IMR-90 (cell line): Measurements from ENCODE around the gene BGLAP. TPM values are rescaled to one million over a fixed set of nuclear protein-coding genes. Genes with fewer than 3 reads are reported as not detected.
A peak's percentile ranks its signal among the peaks of the same experiment; 100 is the strongest.

ENCODE experiments used
- ATAC-seq: fragments of 200-7000 bp; cut with Tn5 transposase; 2 replicates; pipeline ENCODE4 v1.9.1; 2020; ENCODE audit warnings: low read depth, mild to moderate bottlenecking, moderate library complexity
- BruUV-seq: library from RNA; stranded (reverse); fragments of 400-500 nt; replicated peaks from 2 replicates; lab custom pipeline; 2021; lab: Mats Ljungman, UMichigan
- CTCF ChIA-PET: fragments of 300-600 bp; formaldehyde crosslinking; extraction: SDS; loops from one replicate; lab custom pipeline; 2021; ENCODE audit warnings: antibody characterized with exemption; lab: Yijun Ruan, JAX
- POLR2A ChIA-PET: fragments of 300-600 bp; sonication (Branson Sonifier 250); formaldehyde crosslinking; loops from one replicate; lab custom pipeline; 2022; ENCODE audit warnings: antibody characterized with exemption; ENCODE audit not compliant: unreplicated experiment; lab: Charles Lee
- DNase-seq: peaks from one replicate; pipeline ENCODE4 v3.0.0; 2013
- H2AFZ ChIP-seq: replicated peaks from 2 replicates; pipeline ENCODE3; 2013; ENCODE audit warnings: low read length, mild to moderate bottlenecking; ENCODE audit not compliant: poor library complexity
- H2AK5ac ChIP-seq: 2 replicates; pipeline ENCODE4 v1.6.1; 2013; ENCODE audit warnings: low read depth, low read length, inconsistent platforms
- H2AK9ac ChIP-seq: replicated peaks from 2 replicates; pipeline ENCODE3; 2013; ENCODE audit warnings: mild to moderate bottlenecking, low read depth, low read length, moderate library complexity; ENCODE audit not compliant: poor library complexity
- H2BK120ac ChIP-seq: 2 replicates; pipeline ENCODE4 v1.6.1; 2013; ENCODE audit warnings: low read depth, low read length, inconsistent platforms
- H2BK15ac ChIP-seq: 3 replicates; pipeline ENCODE4 v1.6.1; 2013; ENCODE audit warnings: low read depth, low read length, inconsistent platforms
- H2BK20ac ChIP-seq: 2 replicates; pipeline ENCODE4 v1.6.1; 2013; ENCODE audit warnings: low read depth, mild to moderate bottlenecking, inconsistent platforms, low read length, moderate library complexity
- H2BK5ac ChIP-seq: 2 replicates; pipeline ENCODE4 v1.6.1; 2013; ENCODE audit warnings: mild to moderate bottlenecking, low read depth, low read length, inconsistent platforms; ENCODE audit not compliant: poor library complexity, severe bottlenecking
- H3K14ac ChIP-seq: replicated peaks from 2 replicates; pipeline ENCODE4 v1.6.1; 2013; ENCODE audit warnings: low read depth, low read length, inconsistent platforms
- H3K18ac ChIP-seq: 2 replicates; pipeline ENCODE4 v1.6.1; 2013; ENCODE audit warnings: low read depth, low read length, control low read depth
- H3K23ac ChIP-seq: 2 replicates; pipeline ENCODE4 v1.6.1; 2013; ENCODE audit warnings: low read depth, low read length, inconsistent platforms
- H3K27ac ChIP-seq: 2 replicates; pipeline ENCODE4 v1.5.1; 2013; ENCODE audit warnings: mild to moderate bottlenecking, control low read depth, low read length; ENCODE audit not compliant: insufficient read depth
- H3K27me3 ChIP-seq: 2 replicates; pipeline ENCODE4 v1.6.1; 2013; ENCODE audit warnings: low read length; ENCODE audit not compliant: control insufficient read depth, insufficient read depth
- H3K36me3 ChIP-seq: 2 replicates; pipeline ENCODE4 v1.6.1; 2013; ENCODE audit warnings: low read length, mixed read lengths; ENCODE audit not compliant: control insufficient read depth, insufficient read depth
- H3K4ac ChIP-seq: 2 replicates; pipeline ENCODE4 v1.6.1; 2013; ENCODE audit warnings: low read depth, low read length, inconsistent platforms
- H3K4me1 ChIP-seq: 2 replicates; pipeline ENCODE4 v1.6.1; 2013; ENCODE audit warnings: low read length, mixed read lengths; ENCODE audit not compliant: control insufficient read depth, insufficient read depth
- H3K4me2 ChIP-seq: 2 replicates; pipeline ENCODE4 v1.6.1; 2013; ENCODE audit warnings: low read depth, mild to moderate bottlenecking, control low read depth, low read length, moderate library complexity
- H3K4me3 ChIP-seq: 2 replicates; pipeline ENCODE4 v1.5.1; 2013; ENCODE audit warnings: low read depth, mild to moderate bottlenecking, control low read depth, low read length, moderate library complexity; ENCODE audit not compliant: insufficient read depth
- H3K56ac ChIP-seq: 2 replicates; pipeline ENCODE4 v1.6.1; 2013; ENCODE audit warnings: low read length, inconsistent platforms; ENCODE audit not compliant: insufficient read depth; ENCODE audit errors: extremely low read depth
- H3K79me1 ChIP-seq, 2 experiments: 2 replicates each; pipeline ENCODE4 v1.6.1; 2013; ENCODE audit warnings: low read length in 2 of 2, inconsistent platforms in 1 of 2, low read depth in 1 of 2
- H3K9ac ChIP-seq: 2 replicates; pipeline ENCODE4 v1.6.1; 2013; ENCODE audit warnings: low read depth, low read length, control low read depth
- H3K9me1 ChIP-seq: 2 replicates; pipeline ENCODE4 v1.6.1; 2013; ENCODE audit warnings: low read length, inconsistent platforms; ENCODE audit not compliant: insufficient read depth
- H3K9me3 ChIP-seq: 2 replicates; pipeline ENCODE4 v1.6.1; 2013; ENCODE audit warnings: low read length; ENCODE audit not compliant: control insufficient read depth, insufficient read depth
- H4K20me1 ChIP-seq: 2 replicates; pipeline ENCODE4 v1.6.1; 2013; ENCODE audit warnings: low read length, inconsistent platforms; ENCODE audit not compliant: insufficient read depth
- H4K5ac ChIP-seq: 2 replicates; pipeline ENCODE4 v1.6.1; 2013; ENCODE audit warnings: mild to moderate bottlenecking, low read depth, low read length, control low read depth
- H4K8ac ChIP-seq, 2 experiments: 2 replicates each; pipeline ENCODE4 v1.6.1; 2013; ENCODE audit warnings: low read depth in 2 of 2, low read length in 2 of 2, control low read depth in 1 of 2, inconsistent platforms in 1 of 2
- H4K91ac ChIP-seq: 2 replicates; pipeline ENCODE4 v1.6.1; 2013; ENCODE audit warnings: low read depth, low read length, inconsistent platforms; ENCODE audit not compliant: insufficient read depth
- CEBPB ChIP-seq: IDR thresholded peaks from 2 replicates; pipeline ENCODE4 v1.6.1; 2012; ENCODE audit warnings: low read depth, low read length, improper control_type of control experiment
- WGBS, 2 experiments: methylation state at CpG; one replicate each; pipeline versions ENCODE4 v1.1.5 to v1.1.7; 2013; ENCODE audit warnings: missing lambda C conversion rate in 2 of 2; ENCODE audit not compliant: insufficient read length in 1 of 2; ENCODE audit errors: extremely low coverage in 2 of 2; 5-methylcytosine and 5-hydroxymethylcytosine counted together
- dilution Hi-C: fragments of 300-500 bp; cut with HindIII; formaldehyde crosslinking; loops from one replicate; pipeline ENCODE4 v1.14.3; 2018; ENCODE audit warnings: low sequenced_read_pairs; ENCODE audit not compliant: unreplicated experiment
- in situ Hi-C: fragments of 300-500 bp; cut with MboI; formaldehyde crosslinking; loops from 3 replicates; pipeline ENCODE4 v1.14.3; 2019; ENCODE audit warnings: low sequenced_read_pairs, inconsistent platforms, mixed read lengths
- intact Hi-C: fragments of 100-400 bp; cut with micrococcal nuclease; formaldehyde crosslinking; loops from 2 replicates; pipeline ENCODE4 v1.10.0; 2022
- polyA plus RNA-seq, 3 experiments: library from polyadenylated mRNA; depleted of rRNA; stranded (reverse); fragments of >200 nt; gene quantifications; 2 replicates each; pipeline ENCODE4 v1.2.3, GENCODE V29; 2012; ENCODE audit warnings: low replicate concordance in 1 of 3
- total RNA-seq: library from RNA; depleted of rRNA; stranded (reverse); fragments of >200 nt; gene quantifications from 2 replicates; pipeline ENCODE4 v1.2.3, GENCODE V29; 2012

BGLAP gene
- total and polyA plus RNA-seq, 2 of the 4 experiments (the other 2 are of a cell fraction): 0.67 TPM; not detected in 1

DNA sequence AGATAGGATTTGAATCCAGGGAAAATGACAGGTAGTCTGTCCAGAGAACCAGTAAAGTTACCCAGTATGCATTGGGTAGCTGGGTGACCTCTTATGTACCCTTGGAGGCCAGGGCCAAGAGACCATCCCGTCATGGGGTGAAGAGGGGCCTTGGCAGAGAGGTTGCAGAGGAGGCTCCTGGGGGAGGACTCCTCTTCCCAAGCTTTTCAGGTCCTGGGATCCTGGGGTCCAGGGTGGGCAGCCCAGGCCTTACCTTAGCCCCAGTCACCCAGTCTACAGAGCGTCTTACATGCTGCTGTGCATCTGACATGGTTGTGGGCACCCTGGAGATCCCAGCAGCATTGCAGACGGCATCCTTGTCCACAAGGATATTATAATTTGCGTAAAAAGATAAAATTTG, 15.2 kb upstream of the BGLAP start:
- no peak overlapping the region for H3K23ac ChIP-seq
- no peak overlapping the region for H3K56ac ChIP-seq
- H3K14ac ChIP-seq: no peak overlapping the region
- H2BK20ac ChIP-seq: no peak overlapping the region
- H2BK5ac ChIP-seq: no peak overlapping the region
- no peak overlapping the region for H4K5ac ChIP-seq
- no peak overlapping the region for H3K18ac ChIP-seq
- peak overlapping the region; percentile 65 for H2AK9ac ChIP-seq
- no peak overlapping the region for H3K9ac ChIP-seq
- in situ Hi-C loops: loop anchor here (5.0 kb wide), 1 partner anchor 79 kb away; no protein-coding TSS in a partner anchor
- no peak for ATAC-seq
- DNase-seq: no peak
- peaks cover 4% of the 10 kb centered on the region; the same call in 1 of the 2 replicates for H3K4me1 ChIP-seq
- no peak overlapping the region for H3K27ac ChIP-seq
- BruUV-seq: no TSS peak
- H2AFZ ChIP-seq: no peak overlapping the region
- H3K4ac ChIP-seq: no peak overlapping the region
- no peaks in the 10 kb centered on the region for H3K9me3 ChIP-seq
- peaks cover 21% of the 10 kb centered on the region for H3K36me3 ChIP-seq
- ChIA-PET CTCF (interaction anchor here (1.3 kb wide), 1 partner anchor 130 kb away, joined by 3 read pairs; no protein-coding TSS in a partner anchor), POLR2A (no interaction called here)
- TF ChIP-seq CEBPB: no peak
- no peak overlapping the region for H2BK120ac ChIP-seq
- no peak overlapping the region for H3K4me3 ChIP-seq
- peaks cover 6% of the 10 kb centered on the region for H3K9me1 ChIP-seq
- H3K27me3 ChIP-seq: no peaks in the 10 kb centered on the region
- 92% methylated on average over 2 of the region's 4 CpGs; no CpG with 5 or more reads in 1 of the 2 experiments for WGBS, 2 experiments
- no peaks in the 10 kb centered on the region for H4K20me1 ChIP-seq
- intact Hi-C loops: no loop called here
- H2BK15ac ChIP-seq: no peak overlapping the region
- peaks cover 4 to 16% of the 10 kb centered on the region in 2 experiments for H3K79me1 ChIP-seq
- no peak overlapping the region for H3K4me2 ChIP-seq
- H4K8ac ChIP-seq: no peak overlapping the region
- H4K91ac ChIP-seq: no peak overlapping the region
- H2AK5ac ChIP-seq: no peak overlapping the region
- dilution Hi-C loops: no loop called here
